Suprapubic skin (tissue), 4 donors: ENCODE measurements around the gene PPP2R2B.

Experiments
- CTCF ChIP-seq, 2 donors: fragments of 200-600 bp in 1 of 2; fragments of 450-650 bp in 1 of 2; sonication (generic) in 1 of 2; IDR thresholded peaks; one replicate each; pipeline ENCODE4 v1.5.1; 2016 to 2019; ENCODE audit warnings: antibody characterized with exemption in 2 of 2, mild to moderate bottlenecking in 1 of 2, moderate library complexity in 1 of 2
- EP300 ChIP-seq: sonication (generic); formaldehyde crosslinking; IDR thresholded peaks from one replicate; pipeline ENCODE4 v1.6.1; 2017; ENCODE audit warnings: antibody characterized with exemption
- POLR2A ChIP-seq, 2 donors: fragments of 450-650 bp; IDR thresholded peaks; one replicate each; pipeline ENCODE4 v1.6.1; 2017; ENCODE audit warnings: antibody characterized with exemption in 2 of 2, mild to moderate bottlenecking in 2 of 2, moderate library complexity in 2 of 2
- POLR2AphosphoS5 ChIP-seq, 3 donors: sonication (generic); formaldehyde crosslinking; IDR thresholded peaks; one replicate each; pipeline ENCODE4 v1.6.1; 2017; ENCODE audit warnings: antibody characterized with exemption in 3 of 3

- TF ChIP-seq EP300 (no peak), CTCF (IDR thresholded peaks at IDR 0.05) (no peak), POLR2A (IDR thresholded peaks at IDR 0.05) (no peak), POLR2AphosphoS5 (IDR thresholded peaks at IDR 0.05) (no peak)
Observed at GRCh38 chr5:146628950-146629349, 249.6 kb downstream of the PPP2R2B start.
